Cerebellar nuclear complex (tissue), 1 donor: ENCODE results near the gene ADGRG1.

Source experiments
- DNase-seq, 2 experiments: peaks; one replicate each; lab custom pipeline; 2025; lab: John Stamatoyannopoulos, UW

Gene ADGRG1

GRCh38 chr16:57606147-57606846 is 22.1 kb upstream of the ADGRG1 start:
- DNase-seq: no peak

GRCh38 chr16:57606847-57607501 is 21.5 kb upstream of the ADGRG1 start:
- no peak for DNase-seq

GRCh38 chr16:57607676-57608461 is 20.6 kb upstream of the ADGRG1 start:
- DNase-seq: no peak

- DNase-seq: no peak
Measured at GRCh38 chr16:57608462-57609113, 19.8 kb upstream of the ADGRG1 start.

- no peak for DNase-seq
Measured at GRCh38 chr16:57609541-57610401, 18.7 kb upstream of the ADGRG1 start.

- no peak for DNase-seq
Measured at GRCh38 chr16:57610611-57611010, 17.8 kb upstream of the ADGRG1 start.

GRCh38 chr16:57611181-57611580 is 17.2 kb upstream of the ADGRG1 start:
- DNase-seq: no peak

- no peak for DNase-seq
Measured at GRCh38 chr16:57611706-57612105, 16.7 kb upstream of the ADGRG1 start.

- DNase-seq: no peak
Measured at GRCh38 chr16:57612494-57612893, 15.9 kb upstream of the ADGRG1 start.

- DNase-seq: no peak
Measured at GRCh38 chr16:57613514-57613913, 14.9 kb upstream of the ADGRG1 start.

GRCh38 chr16:57614536-57614935 is 13.9 kb upstream of the ADGRG1 start:
- DNase-seq: no peak

GRCh38 chr16:57614944-57615343 is 13.5 kb upstream of the ADGRG1 start:
- DNase-seq: no peak

- no peak for DNase-seq
Measured at GRCh38 chr16:57615813-57616212, 12.6 kb upstream of the ADGRG1 start.

- no peak for DNase-seq
Measured at GRCh38 chr16:57616241-57616640, 12.2 kb upstream of the ADGRG1 start.

- no peak for DNase-seq
Measured at GRCh38 chr16:57616876-57617275, 11.6 kb upstream of the ADGRG1 start.

- no peak for DNase-seq
Measured at GRCh38 chr16:57617604-57618111, 10.8 kb upstream of the ADGRG1 start.

- no peak for DNase-seq
Measured at GRCh38 chr16:57618296-57619132, 9.9 kb upstream of the ADGRG1 start.

- no peak for DNase-seq
Measured at GRCh38 chr16:57619133-57619605, 9.3 kb upstream of the ADGRG1 start.

GRCh38 chr16:57619606-57620334 is 8.7 kb upstream of the ADGRG1 start:
- DNase-seq: no peak
